Liver (tissue), 9 donors: ENCODE data around the gene SYCP3. TPM values are rescaled to one million over a fixed set of nuclear protein-coding genes. Genes with fewer than 3 reads are reported as not detected.

Experiments used
- DNase-seq: peaks from one replicate; pipeline ENCODE4 v3.0.0-alpha.2; 2017; ENCODE audit warnings: low spot score
- H3K27ac ChIP-seq, 2 donors: one replicate each; pipeline ENCODE4 v1.7.0; 2013; ENCODE audit warnings: inconsistent platforms in 2 of 2, low read length in 2 of 2, control low read depth in 1 of 2, low read depth in 1 of 2, mild to moderate bottlenecking in 1 of 2
- H3K27me3 ChIP-seq, 4 donors: one replicate each; pipeline versions ENCODE4 v1.6.1 to v1.7.0; 2013; ENCODE audit warnings: low read length in 3 of 4, inconsistent platforms in 1 of 4, mild to moderate bottlenecking in 1 of 4, moderate library complexity in 1 of 4; ENCODE audit not compliant: control insufficient read depth in 4 of 4, insufficient read depth in 4 of 4
- H3K36me3 ChIP-seq, 4 donors: one replicate each; pipeline versions ENCODE4 v1.6.1 to v1.7.0; 2013; ENCODE audit warnings: low read length in 3 of 4, mild to moderate bottlenecking in 3 of 4, low read depth in 1 of 4, moderate library complexity in 1 of 4; ENCODE audit not compliant: control insufficient read depth in 4 of 4, insufficient read depth in 3 of 4
- H3K4me1 ChIP-seq, 4 donors: one replicate each; pipeline versions ENCODE4 v1.6.1 to v1.7.0; 2013; ENCODE audit warnings: low read length in 3 of 4, mild to moderate bottlenecking in 3 of 4, moderate library complexity in 1 of 4; ENCODE audit not compliant: control insufficient read depth in 4 of 4, insufficient read depth in 4 of 4
- H3K4me3 ChIP-seq, 3 donors: one replicate each; pipeline versions ENCODE4 v1.6.1 to v1.7.0; 2013; ENCODE audit warnings: low read length in 3 of 3, control low read depth in 1 of 3, low read depth in 1 of 3, mild to moderate bottlenecking in 1 of 3
- H3K9ac ChIP-seq, 2 donors: one replicate each; pipeline ENCODE4 v1.7.0; 2013; ENCODE audit warnings: low read length in 2 of 2, mild to moderate bottlenecking in 2 of 2, moderate library complexity in 2 of 2, control low read depth in 1 of 2, low read depth in 1 of 2
- H3K9me3 ChIP-seq, 4 donors: one replicate each; pipeline versions ENCODE4 v1.6.1 to v1.7.0; 2013; ENCODE audit warnings: low read length in 3 of 4; ENCODE audit not compliant: control insufficient read depth in 4 of 4
- ATF3 ChIP-seq: IDR thresholded peaks from 2 replicates; pipeline ENCODE4 v1.6.1; 2016; ENCODE audit warnings: antibody characterized with exemption
- CTCF ChIP-seq: fragments of 150-350 bp; IDR thresholded peaks from 2 replicates; pipeline ENCODE4 v1.5.1; 2017; ENCODE audit warnings: improper control_type of control experiment, low read depth, low read length; ENCODE audit not compliant: missing input control
- EGR1 ChIP-seq, 2 donors: IDR thresholded peaks; 2 replicates each; pipeline ENCODE4 v1.6.1; 2016 to 2018; ENCODE audit warnings: antibody characterized with exemption in 2 of 2, low read depth in 2 of 2
- FOXA1 ChIP-seq: IDR thresholded peaks from 2 replicates; pipeline ENCODE4 v1.6.1; 2016; ENCODE audit warnings: antibody characterized with exemption
- FOXA2 ChIP-seq: IDR thresholded peaks from 2 replicates; pipeline ENCODE4 v1.6.1; 2016; ENCODE audit warnings: antibody characterized with exemption
- GABPA ChIP-seq, 2 donors: IDR thresholded peaks in 1 of 2; conservative IDR thresholded peaks in 1 of 2; 2 replicates each; pipeline ENCODE4 v1.6.1; 2016; ENCODE audit warnings: antibody characterized with exemption in 2 of 2, mild to moderate bottlenecking in 1 of 2, moderate library complexity in 1 of 2
- HNF4A ChIP-seq, 2 donors: conservative IDR thresholded peaks; 2 replicates each; pipeline ENCODE4 v1.6.1; 2016; ENCODE audit warnings: antibody characterized with exemption in 2 of 2, mild to moderate bottlenecking in 2 of 2
- HNF4G ChIP-seq: IDR thresholded peaks from 2 replicates; pipeline ENCODE4 v1.6.1; 2016; ENCODE audit warnings: antibody characterized with exemption
- JUND ChIP-seq, 2 donors: IDR thresholded peaks; 2 replicates each; pipeline ENCODE4 v1.6.1; 2016; ENCODE audit warnings: antibody characterized with exemption in 2 of 2
- MAX ChIP-seq: IDR thresholded peaks from 2 replicates; pipeline ENCODE4 v1.6.1; 2016; ENCODE audit warnings: antibody characterized with exemption
- NR2F2 ChIP-seq: IDR thresholded peaks from 2 replicates; pipeline ENCODE4 v1.6.1; 2016; ENCODE audit warnings: antibody characterized with exemption
- RAD21 ChIP-seq, 2 donors: IDR thresholded peaks; 2 replicates each; pipeline ENCODE4 v1.6.1; 2016; ENCODE audit warnings: antibody characterized with exemption in 2 of 2, mild to moderate bottlenecking in 2 of 2
- REST ChIP-seq: IDR thresholded peaks from 2 replicates; pipeline ENCODE4 v1.6.1; 2016; ENCODE audit warnings: antibody characterized with exemption, mild to moderate bottlenecking
- RXRA ChIP-seq, 2 donors: IDR thresholded peaks; 2 replicates each; pipeline ENCODE4 v1.6.1; 2017 to 2018; ENCODE audit warnings: antibody characterized with exemption in 2 of 2, mild to moderate bottlenecking in 1 of 2
- SP1 ChIP-seq: IDR thresholded peaks from 2 replicates; pipeline ENCODE4 v1.6.1; 2018; ENCODE audit warnings: antibody characterized with exemption, mild to moderate bottlenecking
- TAF1 ChIP-seq: conservative IDR thresholded peaks from 2 replicates; pipeline ENCODE4 v1.6.1; 2016; ENCODE audit warnings: antibody characterized with exemption, mild to moderate bottlenecking
- YY1 ChIP-seq: IDR thresholded peaks from 2 replicates; pipeline ENCODE4 v1.6.1; 2016; ENCODE audit warnings: antibody characterized with exemption, mild to moderate bottlenecking
- ZBTB33 ChIP-seq: IDR thresholded peaks from 2 replicates; pipeline ENCODE4 v1.6.1; 2016; ENCODE audit warnings: antibody characterized with exemption
- WGBS: extraction: QIAGEN DNeasy Blood & Tissue Kit; methylation state at CpG from one replicate; pipeline ENCODE4 v1.1.7; 2013; 5-methylcytosine and 5-hydroxymethylcytosine counted together
- polyA plus RNA-seq, 2 donors: library from polyadenylated mRNA; stranded (reverse) in 1 of 2; unstranded in 1 of 2; fragments of 200-250 nt in 1 of 2; fragments of >200 nt in 1 of 2; fragmentation: Nextera tagmentation in 1 of 2; extraction: Ambion mirVana in 1 of 2; gene quantifications; one replicate each; pipeline versions ENCODE4 v1.2.1 to v1.2.3, GENCODE V29; 2013 to 2015
- total RNA-seq, 2 donors: library from RNA; depleted of rRNA; stranded (reverse); fragments of >200 nt; gene quantifications; one replicate each; pipeline ENCODE4 v1.2.3, GENCODE V29; 2014
- donor health status: healthy.
- donor health status: healthy.
- donor health status: healthy.
- donor health status: healthy.
- donor health status: healthy.

The SYCP3 gene
- total and polyA plus RNA-seq, 4 donors, result 0.17 to 3.0 TPM; not detected in 2

- WGBS, result 97% methylated on average over 4 of the region's 4 CpGs
- H3K4me1 ChIP-seq, result no peaks in the 10 kb centered on the region
- no peak for DNase-seq
- H3K4me3 ChIP-seq, result no peak overlapping the region
- TF ChIP-seq HNF4A (conservative IDR thresholded peaks at IDR 0.05) (no peak), ATF3 (no peak), HNF4G (no peak), YY1 (no peak), REST (no peak), NR2F2 (no peak), GABPA (IDR thresholded peaks at IDR 0.05 in 1 of 2, conservative IDR thresholded peaks at IDR 0.05 in 1 of 2) (no peak), JUND (IDR thresholded peaks at IDR 0.05) (no peak), CTCF (no peak), RXRA (IDR thresholded peaks at IDR 0.05) (no peak)
- no peaks in the 10 kb centered on the region for H3K9me3 ChIP-seq
- peaks cover 2 to 34% (median 28%) of the 10 kb centered on the region in 4 donors for H3K36me3 ChIP-seq
- H3K27ac ChIP-seq, result no peak overlapping the region
- no peak overlapping the region for H3K9ac ChIP-seq
- no peaks in the 10 kb centered on the region for H3K27me3 ChIP-seq
Measured at GRCh38 chr12:101750152-101750551, 10.9 kb upstream of the SYCP3 start.

GRCh38 chr12:101749657-101750056 lies 10.4 kb upstream of the SYCP3 start:
- H3K27ac ChIP-seq, result no peak overlapping the region
- no peaks in the 10 kb centered on the region for H3K4me1 ChIP-seq
- H3K36me3 ChIP-seq, result peaks cover 2 to 35% (median 31%) of the 10 kb centered on the region in 4 donors
- 89% methylated on average over 4 of the region's 4 CpGs for WGBS
- H3K4me3 ChIP-seq, result no peak overlapping the region
- no peak for TF ChIP-seq RAD21 (IDR thresholded peaks at IDR 0.05)
- no peaks in the 10 kb centered on the region for H3K27me3 ChIP-seq
- no peak for DNase-seq
- H3K9ac ChIP-seq, result no peak overlapping the region
- H3K9me3 ChIP-seq, result no peaks in the 10 kb centered on the region

GRCh38 chr12:101748907-101749306 lies 9.6 kb upstream of the SYCP3 start:
- WGBS, result 98% methylated on average over 1 of the region's 1 CpG
- Histone ChIP-seq H3K4me1 (no peaks in the 10 kb centered on the region), H3K27me3 (no peaks in the 10 kb centered on the region), H3K27ac (no peak overlapping the region), H3K9me3 (no peaks in the 10 kb centered on the region), H3K9ac (no peak overlapping the region), H3K4me3 (no peak overlapping the region), H3K36me3 (peaks cover 1 to 43% (median 37%) of the 10 kb centered on the region in 4 donors)
- DNase-seq, result no peak
- TF ChIP-seq FOXA2 (no peak), SP1 (no peak), TAF1 (no peak), EGR1 (IDR thresholded peaks at IDR 0.05; ENCODE audit: low read depth in 2 of 2) (no peak), CTCF (no peak), ZBTB33 (no peak), FOXA1 (no peak), ATF3 (no peak), YY1 (no peak), MAX (no peak)
